Colonic mucosa (tissue), 4 donors: ENCODE results near the gene NGEF. TPM values are rescaled to one million over a fixed set of nuclear protein-coding genes. Genes with fewer than 3 reads are reported as not detected.

Source experiments
- DNase-seq: peaks from one replicate; pipeline ENCODE4 v3.0.0-alpha.2; 2020
- H3K27ac ChIP-seq: fragments of 200-600 bp; one replicate; pipeline ENCODE4 v1.8.0; 2021
- H3K27me3 ChIP-seq: fragments of 200-600 bp; one replicate; pipeline ENCODE4 v1.8.0; 2021
- H3K36me3 ChIP-seq: fragments of 200-600 bp; one replicate; pipeline ENCODE4 v1.8.0; 2021
- H3K4me1 ChIP-seq: fragments of 200-600 bp; one replicate; pipeline ENCODE4 v1.8.0; 2021; ENCODE audit warnings: mild to moderate bottlenecking
- H3K4me3 ChIP-seq: fragments of 200-600 bp; one replicate; pipeline ENCODE4 v1.8.0; 2021
- H3K9ac ChIP-seq, 2 donors: one replicate each; pipeline ENCODE4 v1.7.0; 2013; ENCODE audit warnings: control low read depth in 2 of 2, low read depth in 2 of 2, low read length in 2 of 2
- H3K9me3 ChIP-seq: fragments of 200-600 bp; one replicate; pipeline ENCODE4 v1.8.0; 2021
- intact Hi-C: fragments of 100-400 bp; cut with DNase I; formaldehyde crosslinking; loops from one replicate; pipeline ENCODE4 v1.14.1; 2022
- total RNA-seq, 2 donors: library from RNA; stranded (reverse); fragmentation: NEBNext Ultra II Directional in 1 of 2; extraction: Animal tissue kit (Norgen Biotek cat#: 25700) in 1 of 2; gene quantifications; one replicate each; pipeline ENCODE4 v1.2.1, GENCODE V29; 2021
- TF ChIP-seq, protein P1 (sequence below): fragments of 200-600 bp; IDR thresholded peaks from one replicate; pipeline ENCODE4 v1.8.0; 2022; ENCODE audit warnings: antibody characterized with exemption, mild to moderate bottlenecking
- donor health status: healthy.
- donor health status: DM: no; HTN: no; CAD: no.
- donor health status: DM: no; HTN: no; CAD: no.

NGEF gene
- total RNA-seq, 2 donors from 2014 or later = 25.6 to 34.0 TPM

DNA sequence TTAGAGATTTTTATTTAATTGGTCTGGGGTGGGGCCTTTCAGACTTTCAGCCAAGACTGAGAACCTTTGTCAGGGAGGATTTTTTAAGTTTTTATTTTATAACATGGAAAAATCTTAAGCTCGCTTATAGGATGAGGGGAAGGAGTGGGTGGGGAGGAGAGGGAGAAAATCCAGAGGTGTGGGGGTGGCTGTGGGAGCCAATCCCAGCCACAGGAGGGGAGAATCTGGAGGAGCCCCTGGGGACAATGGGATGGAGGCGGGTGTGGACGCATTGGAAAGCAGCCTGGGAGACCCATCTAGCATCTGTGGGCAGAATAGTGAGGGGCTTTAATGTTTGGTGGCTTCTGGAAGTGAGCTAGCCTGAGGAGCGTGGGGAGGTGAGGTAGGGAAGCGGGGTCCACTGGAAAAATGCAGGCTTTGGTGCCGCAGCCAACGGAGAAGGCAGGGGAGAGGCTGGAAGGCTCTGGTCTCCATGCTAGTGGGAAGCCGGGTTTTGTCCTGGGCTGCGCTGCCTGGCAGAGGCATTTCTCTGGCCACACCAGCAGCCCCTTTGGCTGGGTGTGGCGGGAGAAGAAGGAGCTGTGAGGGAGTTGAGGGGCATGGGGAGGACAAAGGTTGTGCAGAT, 35.6 kb upstream of the NGEF start:
- Histone ChIP-seq H3K9ac (no peak overlapping the region), H3K36me3 (no peaks in the 10 kb centered on the region), H3K4me1 (no peaks in the 10 kb centered on the region), H3K27ac (no peak overlapping the region), H3K27me3 (no peaks in the 10 kb centered on the region), H3K9me3 (no peaks in the 10 kb centered on the region), H3K4me3 (no peak overlapping the region)
- intact Hi-C loops = no loop called here
- TF ChIP-seq, protein P1, sequence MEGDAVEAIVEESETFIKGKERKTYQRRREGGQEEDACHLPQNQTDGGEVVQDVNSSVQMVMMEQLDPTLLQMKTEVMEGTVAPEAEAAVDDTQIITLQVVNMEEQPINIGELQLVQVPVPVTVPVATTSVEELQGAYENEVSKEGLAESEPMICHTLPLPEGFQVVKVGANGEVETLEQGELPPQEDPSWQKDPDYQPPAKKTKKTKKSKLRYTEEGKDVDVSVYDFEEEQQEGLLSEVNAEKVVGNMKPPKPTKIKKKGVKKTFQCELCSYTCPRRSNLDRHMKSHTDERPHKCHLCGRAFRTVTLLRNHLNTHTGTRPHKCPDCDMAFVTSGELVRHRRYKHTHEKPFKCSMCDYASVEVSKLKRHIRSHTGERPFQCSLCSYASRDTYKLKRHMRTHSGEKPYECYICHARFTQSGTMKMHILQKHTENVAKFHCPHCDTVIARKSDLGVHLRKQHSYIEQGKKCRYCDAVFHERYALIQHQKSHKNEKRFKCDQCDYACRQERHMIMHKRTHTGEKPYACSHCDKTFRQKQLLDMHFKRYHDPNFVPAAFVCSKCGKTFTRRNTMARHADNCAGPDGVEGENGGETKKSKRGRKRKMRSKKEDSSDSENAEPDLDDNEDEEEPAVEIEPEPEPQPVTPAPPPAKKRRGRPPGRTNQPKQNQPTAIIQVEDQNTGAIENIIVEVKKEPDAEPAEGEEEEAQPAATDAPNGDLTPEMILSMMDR = no peak
- no peak for DNase-seq

DNA sequence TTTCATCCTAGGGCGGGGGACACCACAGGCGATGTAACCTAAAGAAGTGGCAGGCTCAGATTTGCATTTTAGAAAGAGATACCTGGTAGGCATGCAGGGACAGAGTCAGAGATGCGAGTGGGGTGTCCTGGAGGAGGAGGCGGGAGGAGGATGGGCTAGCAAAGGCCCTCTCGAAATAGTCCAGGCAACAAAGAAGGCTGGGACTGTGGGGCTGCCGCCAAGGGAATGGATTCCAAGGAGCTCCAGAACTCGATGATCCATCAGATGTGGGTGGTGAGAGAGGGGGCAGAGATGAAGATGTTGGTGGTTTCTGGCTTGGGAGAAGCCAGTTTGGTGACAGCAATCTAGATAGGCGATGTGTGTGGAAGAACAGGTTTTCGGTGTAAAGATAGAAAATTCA, 34.6 kb upstream of the NGEF start:
- Histone ChIP-seq H3K27ac (no peak overlapping the region), H3K9ac (no peak overlapping the region), H3K36me3 (no peaks in the 10 kb centered on the region), H3K27me3 (no peaks in the 10 kb centered on the region), H3K4me3 (no peak overlapping the region), H3K4me1 (no peaks in the 10 kb centered on the region), H3K9me3 (no peaks in the 10 kb centered on the region)
- TF ChIP-seq, protein P1 = no peak
- DNase-seq = no peak
- intact Hi-C loops = no loop called here

DNA sequence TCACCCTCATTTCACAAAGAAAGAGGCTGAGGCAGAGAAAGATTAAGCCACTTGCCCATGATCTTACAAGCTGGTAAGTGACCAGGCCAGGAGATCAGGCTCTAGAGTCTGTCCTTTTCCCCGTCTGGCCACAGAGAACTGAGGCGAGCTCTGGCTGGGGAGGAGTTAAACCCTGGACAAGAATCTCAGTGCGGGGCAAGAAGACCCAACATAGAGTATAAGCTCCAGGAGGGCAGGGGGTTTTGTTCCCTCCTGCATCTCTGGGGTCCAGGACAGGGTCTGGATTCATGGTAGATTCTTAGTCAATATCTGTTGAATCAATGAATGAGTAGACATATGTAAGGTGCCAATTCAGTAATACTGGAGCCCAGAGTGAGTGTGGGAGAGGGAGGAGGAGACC, 34.1 kb upstream of the NGEF start:
- H3K9me3 ChIP-seq = no peaks in the 10 kb centered on the region
- no peak for DNase-seq
- H3K4me1 ChIP-seq = no peaks in the 10 kb centered on the region
- no peaks in the 10 kb centered on the region for H3K36me3 ChIP-seq
- no peaks in the 10 kb centered on the region for H3K27me3 ChIP-seq
- TF ChIP-seq, protein P1 = no peak
- no peak overlapping the region for H3K9ac ChIP-seq
- no peak overlapping the region for H3K4me3 ChIP-seq
- no peak overlapping the region for H3K27ac ChIP-seq
- intact Hi-C loops = no loop called here

DNA sequence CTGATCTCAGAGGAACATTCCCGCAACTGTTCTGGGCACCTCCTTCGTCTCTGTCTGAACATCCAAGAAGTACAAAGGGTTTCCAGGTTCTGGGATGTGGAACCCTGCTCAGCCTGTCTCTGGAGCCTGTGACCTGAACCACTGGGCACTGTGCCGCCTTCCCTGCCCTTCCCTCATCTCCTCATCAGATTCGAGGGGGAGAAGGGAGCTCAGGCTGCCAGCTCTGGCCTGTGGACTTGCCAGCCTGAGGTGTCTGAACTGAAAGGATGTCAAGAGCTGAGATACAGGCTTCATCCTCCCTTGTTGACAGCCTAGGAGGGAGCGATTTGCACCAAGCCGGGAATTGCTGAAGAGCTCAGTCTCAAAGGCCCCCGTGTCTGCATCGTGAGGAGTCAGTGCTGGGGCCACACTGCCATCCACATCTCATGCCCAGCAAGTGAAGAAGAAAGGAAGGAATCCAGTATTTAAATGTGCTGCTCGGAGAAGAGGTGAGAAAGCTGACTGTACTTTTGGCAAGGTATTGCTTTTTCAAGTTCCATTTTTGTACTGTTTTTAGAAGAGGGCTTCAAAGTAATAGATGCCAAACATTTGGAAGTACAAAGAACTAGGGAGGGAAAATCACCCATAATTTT, 32.0 kb upstream of the NGEF start:
- Histone ChIP-seq H3K27ac (no peak overlapping the region), H3K4me3 (no peak overlapping the region), H3K36me3 (no peaks in the 10 kb centered on the region), H3K9me3 (no peaks in the 10 kb centered on the region), H3K9ac (no peak overlapping the region), H3K27me3 (no peaks in the 10 kb centered on the region), H3K4me1 (no peaks in the 10 kb centered on the region)
- no peak for DNase-seq
- TF ChIP-seq, protein P1 = no peak
- intact Hi-C loops = no loop called here

DNA sequence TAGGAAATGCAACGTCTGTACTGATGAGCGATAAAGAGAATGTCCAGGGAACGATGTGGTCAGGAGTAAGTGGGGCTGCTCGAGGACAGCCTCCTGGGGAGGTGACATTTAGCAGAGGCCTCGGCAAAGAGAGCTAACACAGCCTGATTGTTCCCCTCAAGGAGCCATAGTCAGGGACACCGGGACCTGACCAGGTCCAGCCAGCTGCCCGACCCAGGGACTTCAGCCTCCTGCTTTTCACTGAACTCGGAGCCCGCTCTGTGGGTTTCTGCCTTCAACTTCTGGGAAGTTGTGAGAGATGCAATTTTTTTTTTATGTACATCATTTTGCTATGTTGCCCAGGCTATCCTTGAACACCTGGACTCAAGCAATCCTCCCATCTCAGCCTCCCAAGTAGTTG, 29.5 kb upstream of the NGEF start:
- no peak for DNase-seq
- no peak overlapping the region for H3K4me3 ChIP-seq
- H3K4me1 ChIP-seq = no peaks in the 10 kb centered on the region
- H3K27ac ChIP-seq = no peak overlapping the region
- no peaks in the 10 kb centered on the region for H3K9me3 ChIP-seq
- intact Hi-C loops = no loop called here
- H3K36me3 ChIP-seq = no peaks in the 10 kb centered on the region
- no peaks in the 10 kb centered on the region for H3K27me3 ChIP-seq
- TF ChIP-seq, protein P1 = no peak
- peak overlapping the region in 1 of 2 donors; percentile 30 for H3K9ac ChIP-seq
